GM23338 (cell line): Measurements from ENCODE around the gene QRFP. TPM values are rescaled to one million over a fixed set of nuclear protein-coding genes. Genes with fewer than 3 reads are reported as not detected.

Experiments
- ATAC-seq: fragments of 200-7000 bp; cut with Tn5 transposase; 3 replicates; pipeline ENCODE4 v1.9.1; 2020
- DNase-seq: peaks from one replicate; pipeline ENCODE4 v3.0.0-alpha.2; 2015; ENCODE audit warnings: low spot score
- H2AFZ ChIP-seq: fragments of 200-600 bp; sonication (generic); 2 replicates; pipeline ENCODE4 v1.8.0; 2016; ENCODE audit warnings: antibody characterized with exemption, mild to moderate bottlenecking, moderate library complexity
- H3F3A ChIP-seq: fragments of 200-600 bp; sonication (generic); replicated peaks from 2 replicates; pipeline ENCODE4 v1.8.0; 2017; ENCODE audit warnings: antibody characterized with exemption, mixed run types, low read depth
- H3K27ac ChIP-seq: fragments of 200-600 bp; sonication (generic); 2 replicates; pipeline ENCODE4 v1.6.1; 2016; ENCODE audit warnings: low read depth
- H3K27me3 ChIP-seq: fragments of 200-600 bp; sonication (generic); 2 replicates; pipeline ENCODE4 v1.8.0; 2016; ENCODE audit warnings: mild to moderate bottlenecking, mixed run types, moderate library complexity; ENCODE audit not compliant: insufficient read depth
- H3K36me3 ChIP-seq: fragments of 200-600 bp; sonication (generic); 2 replicates; pipeline ENCODE4 v1.8.0; 2016; ENCODE audit warnings: mild to moderate bottlenecking; ENCODE audit not compliant: insufficient read depth
- H3K4me1 ChIP-seq: fragments of 200-600 bp; sonication (generic); 2 replicates; pipeline ENCODE4 v1.8.0; 2016; ENCODE audit warnings: mild to moderate bottlenecking, moderate library complexity; ENCODE audit not compliant: insufficient read depth
- H3K4me2 ChIP-seq: fragments of 200-600 bp; sonication (generic); 2 replicates; pipeline ENCODE4 v1.7.1; 2017; ENCODE audit warnings: mixed run types
- H3K4me3 ChIP-seq: fragments of 200-600 bp; sonication (generic); 2 replicates; pipeline ENCODE4 v1.6.1; 2016; ENCODE audit warnings: mixed run types
- H3K79me2 ChIP-seq: fragments of 200-600 bp; sonication (generic); replicated peaks from 2 replicates; pipeline ENCODE4 v1.8.0; 2017; ENCODE audit warnings: mild to moderate bottlenecking; ENCODE audit not compliant: insufficient read depth
- H3K9me2 ChIP-seq: fragments of 200-600 bp; sonication (generic); 2 replicates; pipeline ENCODE4 v1.8.0; 2017; ENCODE audit not compliant: insufficient read depth
- H4K20me1 ChIP-seq: fragments of 200-600 bp; sonication (generic); replicated peaks from 2 replicates; pipeline ENCODE4 v1.8.0; 2017; ENCODE audit warnings: mild to moderate bottlenecking; ENCODE audit not compliant: insufficient read depth
- H3K27ac Mint-ChIP-seq: 2 replicates; pipeline ENCODE4 v1.8.0; 2020; ENCODE audit warnings: inconsistent platforms, mild to moderate bottlenecking, moderate library complexity, mixed read lengths
- H3K27me3 Mint-ChIP-seq: 3 replicates; pipeline ENCODE4 v1.8.0; 2022; ENCODE audit warnings: low read depth, mild to moderate bottlenecking, moderate library complexity, mixed read lengths, inconsistent platforms; ENCODE audit not compliant: insufficient read depth, poor library complexity
- H3K36me3 Mint-ChIP-seq: 3 replicates; pipeline ENCODE4 v1.8.0; 2021; ENCODE audit warnings: low read depth, mild to moderate bottlenecking, inconsistent platforms, moderate library complexity, mixed read lengths
- H3K4me1 Mint-ChIP-seq: 3 replicates; pipeline ENCODE4 v1.8.0; 2020; ENCODE audit warnings: mild to moderate bottlenecking, inconsistent platforms, mixed read lengths
- H3K4me3 Mint-ChIP-seq: 3 replicates; pipeline ENCODE4 v1.8.0; 2021; ENCODE audit warnings: moderate library complexity, mild to moderate bottlenecking, inconsistent platforms, mixed read lengths
- H3K9me3 Mint-ChIP-seq: 3 replicates; pipeline ENCODE4 v1.8.0; 2020; ENCODE audit warnings: moderate library complexity, mild to moderate bottlenecking, inconsistent platforms, mixed read lengths
- CREB1 ChIP-seq: fragments of 250-450 bp; sonication (Bioruptor Pico); IDR thresholded peaks from 2 replicates; pipeline ENCODE4 v1.5.0; 2020; ENCODE audit warnings: low read depth, mild to moderate bottlenecking, moderate library complexity
- CTCF ChIP-seq, 2 experiments: fragments of 200-600 bp in 1 of 2; sonication (generic) in 1 of 2; conservative IDR thresholded peaks; 2 replicates each; pipeline versions ENCODE4 v1.5.1 to v1.6.1; 2016 to 2017; ENCODE audit warnings: antibody characterized with exemption in 2 of 2, low read depth in 2 of 2, mild to moderate bottlenecking in 2 of 2, moderate library complexity in 1 of 2
- EZH2 ChIP-seq: fragments of 200-600 bp; sonication (generic); IDR thresholded peaks from one replicate; pipeline ENCODE4 v1.8.0; 2017; ENCODE audit warnings: antibody characterized with exemption, mild to moderate bottlenecking, low read depth; ENCODE audit not compliant: unreplicated experiment
- EZH2phosphoT487 ChIP-seq: fragments of 200-600 bp; sonication (generic); IDR thresholded peaks from one replicate; pipeline ENCODE4 v1.8.1; 2018; ENCODE audit warnings: antibody characterized with exemption; ENCODE audit not compliant: unreplicated experiment
- JUNB ChIP-seq: IDR thresholded peaks from one replicate; pipeline ENCODE4 v1.6.1; 2016; ENCODE audit warnings: antibody characterized with exemption; ENCODE audit not compliant: unreplicated experiment
- NANOG ChIP-seq: IDR thresholded peaks from 2 replicates; pipeline ENCODE4 v1.6.1; 2016; ENCODE audit warnings: antibody characterized with exemption, borderline replicate concordance
- POLR2AphosphoS5 ChIP-seq: IDR thresholded peaks from 2 replicates; pipeline ENCODE4 v1.6.1; 2016; ENCODE audit warnings: antibody characterized with exemption, low read depth
- REST ChIP-seq: IDR thresholded peaks from one replicate; pipeline ENCODE4 v1.6.1; 2018; ENCODE audit warnings: antibody characterized with exemption; ENCODE audit not compliant: unreplicated experiment
- STAT1 ChIP-seq: IDR thresholded peaks from one replicate; pipeline ENCODE4 v1.6.1; 2016; ENCODE audit warnings: antibody characterized with exemption; ENCODE audit not compliant: unreplicated experiment
- ZNF114 ChIP-seq: fragments of 250-450 bp; sonication (Bioruptor Pico); IDR thresholded peaks from 2 replicates; pipeline ENCODE4 v1.5.0; 2020; ENCODE audit warnings: mild to moderate bottlenecking, moderate library complexity
- ZNF331 ChIP-seq: fragments of 250-450 bp; sonication (Bioruptor Pico); IDR thresholded peaks from 2 replicates; pipeline ENCODE4 v1.5.0; 2020; ENCODE audit warnings: low read depth, mild to moderate bottlenecking, moderate library complexity
- polyA plus RNA-seq: library from polyadenylated mRNA; unstranded; fragments of >200 nt; fragmentation: Nextera tagmentation; extraction: Ambion mirVana; gene quantifications from 2 replicates; pipeline ENCODE4 v1.2.1, GENCODE V29; 2016
- total RNA-seq: library from RNA; depleted of rRNA; stranded (reverse); fragments of >200 nt; shearing (Covaris generic); gene quantifications from 2 replicates; pipeline ENCODE4 v1.2.3, GENCODE V29; 2014
- TF ChIP-seq, protein P1 (sequence below): fragments of 250-450 bp; sonication (Bioruptor Pico); IDR thresholded peaks from 2 replicates; pipeline ENCODE4 v1.5.0; 2020; ENCODE audit warnings: mild to moderate bottlenecking, moderate library complexity
- TF ChIP-seq, protein P2 (sequence below): IDR thresholded peaks from 2 replicates; pipeline ENCODE4 v1.6.1; 2016; ENCODE audit warnings: antibody characterized with exemption

QRFP gene
- total and polyA plus RNA-seq, 2 experiments from 2014 or later: not detected

GRCh38 chr9:130892477-130893304 lies 3.9 kb downstream of the QRFP start:
- Histone ChIP-seq H3K36me3 (no peaks in the 10 kb centered on the region; the same call in 1 of the 2 replicates), H3K79me2 (no peaks in the 10 kb centered on the region), H3K27me3 (no peaks in the 10 kb centered on the region), H4K20me1 (no peaks in the 10 kb centered on the region; the same call in 1 of the 2 replicates), H3K9me2 (no peaks in the 10 kb centered on the region), H3F3A (no peaks in the 10 kb centered on the region), H3K4me3 (no peak overlapping the region), H3K27ac (no peak overlapping the region), H2AFZ (no peak overlapping the region), H3K4me2 (no peak overlapping the region), H3K4me1 (no peaks in the 10 kb centered on the region)
- DNase-seq (no peak), ATAC-seq (no peak)
- Mint-ChIP-seq H3K4me3 (no peak overlapping the region), H3K27me3 (peaks cover 18% of the 10 kb centered on the region), H3K36me3 (peaks cover 7% of the 10 kb centered on the region; the same call in 2 of the 3 replicates), H3K9me3 (no peaks in the 10 kb centered on the region), H3K27ac (peak overlapping the region; percentile 78; the same call in 1 of the 2 replicates), H3K4me1 (no peaks in the 10 kb centered on the region; the same call in 2 of the 3 replicates)
- no peak for TF ChIP-seq NANOG
- TF ChIP-seq CTCF (conservative IDR thresholded peaks at IDR 0.05; ENCODE audit: low read depth in 2 of 2): no peak
- no peak for TF ChIP-seq JUNB
- no peak for TF ChIP-seq POLR2AphosphoS5
- no peak for TF ChIP-seq CREB1 (CRISPR knock-in tag)
- no peak for TF ChIP-seq ZNF331 (CRISPR knock-in tag)
- TF ChIP-seq, protein P1, sequence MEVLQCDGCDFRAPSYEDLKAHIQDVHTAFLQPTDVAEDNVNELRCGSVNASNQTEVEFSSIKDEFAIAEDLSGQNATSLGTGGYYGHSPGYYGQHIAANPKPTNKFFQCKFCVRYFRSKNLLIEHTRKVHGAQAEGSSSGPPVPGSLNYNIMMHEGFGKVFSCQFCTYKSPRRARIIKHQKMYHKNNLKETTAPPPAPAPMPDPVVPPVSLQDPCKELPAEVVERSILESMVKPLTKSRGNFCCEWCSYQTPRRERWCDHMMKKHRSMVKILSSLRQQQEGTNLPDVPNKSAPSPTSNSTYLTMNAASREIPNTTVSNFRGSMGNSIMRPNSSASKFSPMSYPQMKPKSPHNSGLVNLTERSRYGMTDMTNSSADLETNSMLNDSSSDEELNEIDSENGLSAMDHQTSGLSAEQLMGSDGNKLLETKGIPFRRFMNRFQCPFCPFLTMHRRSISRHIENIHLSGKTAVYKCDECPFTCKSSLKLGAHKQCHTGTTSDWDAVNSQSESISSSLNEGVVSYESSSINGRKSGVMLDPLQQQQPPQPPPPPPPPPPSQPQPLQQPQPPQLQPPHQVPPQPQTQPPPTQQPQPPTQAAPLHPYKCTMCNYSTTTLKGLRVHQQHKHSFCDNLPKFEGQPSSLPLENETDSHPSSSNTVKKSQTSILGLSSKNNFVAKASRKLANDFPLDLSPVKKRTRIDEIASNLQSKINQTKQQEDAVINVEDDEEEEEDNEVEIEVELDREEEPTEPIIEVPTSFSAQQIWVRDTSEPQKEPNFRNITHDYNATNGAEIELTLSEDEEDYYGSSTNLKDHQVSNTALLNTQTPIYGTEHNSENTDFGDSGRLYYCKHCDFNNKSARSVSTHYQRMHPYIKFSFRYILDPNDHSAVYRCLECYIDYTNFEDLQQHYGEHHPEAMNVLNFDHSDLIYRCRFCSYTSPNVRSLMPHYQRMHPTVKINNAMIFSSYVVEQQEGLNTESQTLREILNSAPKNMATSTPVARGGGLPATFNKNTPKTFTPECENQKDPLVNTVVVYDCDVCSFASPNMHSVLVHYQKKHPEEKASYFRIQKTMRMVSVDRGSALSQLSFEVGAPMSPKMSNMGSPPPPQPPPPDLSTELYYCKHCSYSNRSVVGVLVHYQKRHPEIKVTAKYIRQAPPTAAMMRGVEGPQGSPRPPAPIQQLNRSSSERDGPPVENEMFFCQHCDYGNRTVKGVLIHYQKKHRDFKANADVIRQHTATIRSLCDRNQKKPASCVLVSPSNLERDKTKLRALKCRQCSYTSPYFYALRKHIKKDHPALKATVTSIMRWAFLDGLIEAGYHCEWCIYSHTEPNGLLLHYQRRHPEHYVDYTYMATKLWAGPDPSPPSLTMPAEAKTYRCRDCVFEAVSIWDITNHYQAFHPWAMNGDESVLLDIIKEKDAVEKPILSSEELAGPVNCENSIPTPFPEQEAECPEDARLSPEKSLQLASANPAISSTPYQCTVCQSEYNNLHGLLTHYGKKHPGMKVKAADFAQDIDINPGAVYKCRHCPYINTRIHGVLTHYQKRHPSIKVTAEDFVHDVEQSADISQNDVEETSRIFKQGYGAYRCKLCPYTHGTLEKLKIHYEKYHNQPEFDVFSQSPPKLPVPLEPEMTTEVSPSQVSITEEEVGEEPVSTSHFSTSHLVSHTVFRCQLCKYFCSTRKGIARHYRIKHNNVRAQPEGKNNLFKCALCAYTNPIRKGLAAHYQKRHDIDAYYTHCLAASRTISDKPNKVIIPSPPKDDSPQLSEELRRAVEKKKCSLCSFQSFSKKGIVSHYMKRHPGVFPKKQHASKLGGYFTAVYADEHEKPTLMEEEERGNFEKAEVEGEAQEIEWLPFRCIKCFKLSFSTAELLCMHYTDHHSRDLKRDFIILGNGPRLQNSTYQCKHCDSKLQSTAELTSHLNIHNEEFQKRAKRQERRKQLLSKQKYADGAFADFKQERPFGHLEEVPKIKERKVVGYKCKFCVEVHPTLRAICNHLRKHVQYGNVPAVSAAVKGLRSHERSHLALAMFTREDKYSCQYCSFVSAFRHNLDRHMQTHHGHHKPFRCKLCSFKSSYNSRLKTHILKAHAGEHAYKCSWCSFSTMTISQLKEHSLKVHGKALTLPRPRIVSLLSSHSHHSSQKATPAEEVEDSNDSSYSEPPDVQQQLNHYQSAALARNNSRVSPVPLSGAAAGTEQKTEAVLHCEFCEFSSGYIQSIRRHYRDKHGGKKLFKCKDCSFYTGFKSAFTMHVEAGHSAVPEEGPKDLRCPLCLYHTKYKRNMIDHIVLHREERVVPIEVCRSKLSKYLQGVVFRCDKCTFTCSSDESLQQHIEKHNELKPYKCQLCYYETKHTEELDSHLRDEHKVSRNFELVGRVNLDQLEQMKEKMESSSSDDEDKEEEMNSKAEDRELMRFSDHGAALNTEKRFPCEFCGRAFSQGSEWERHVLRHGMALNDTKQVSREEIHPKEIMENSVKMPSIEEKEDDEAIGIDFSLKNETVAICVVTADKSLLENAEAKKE (CRISPR knock-in tag): no peak
- TF ChIP-seq, protein P2, sequence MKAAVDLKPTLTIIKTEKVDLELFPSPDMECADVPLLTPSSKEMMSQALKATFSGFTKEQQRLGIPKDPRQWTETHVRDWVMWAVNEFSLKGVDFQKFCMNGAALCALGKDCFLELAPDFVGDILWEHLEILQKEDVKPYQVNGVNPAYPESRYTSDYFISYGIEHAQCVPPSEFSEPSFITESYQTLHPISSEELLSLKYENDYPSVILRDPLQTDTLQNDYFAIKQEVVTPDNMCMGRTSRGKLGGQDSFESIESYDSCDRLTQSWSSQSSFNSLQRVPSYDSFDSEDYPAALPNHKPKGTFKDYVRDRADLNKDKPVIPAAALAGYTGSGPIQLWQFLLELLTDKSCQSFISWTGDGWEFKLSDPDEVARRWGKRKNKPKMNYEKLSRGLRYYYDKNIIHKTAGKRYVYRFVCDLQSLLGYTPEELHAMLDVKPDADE: no peak
- TF ChIP-seq STAT1: no peak
- TF ChIP-seq ZNF114: no peak
- TF ChIP-seq EZH2: no peak
- no peak for TF ChIP-seq EZH2phosphoT487
- no peak for TF ChIP-seq REST
